Natural killer cell treated with Interleukin-12 subunit alpha and Interleukin-12 subunit beta and Interleukin-15 and Interleukin-18, amount 100 ng/mL, for 72 hours (primary cell): Measurements from ENCODE around the gene VAV2. TPM values are rescaled to one million over a fixed set of nuclear protein-coding genes. Genes with fewer than 3 reads are reported as not detected.
"Not testable (repeated sequence)": the region's sequence is repeated elsewhere in the genome, so short reads cannot be mapped to it uniquely, and the experiment has no call there.

ENCODE experiments used
- ATAC-seq, 2 donors: fragments of 150-1000 bp; cut with Tn5 transposase in 1 of 2; sonication (Bioruptor Pico), chemical (Tn5 transposase) in 1 of 2; 2 replicates each; pipeline ENCODE4 v1.10.0; 2021
- DNase-seq: peaks from one replicate; pipeline ENCODE4 v3.0.0; 2022; ENCODE audit warnings: low spot score
- H3K27ac Mint-ChIP-seq, 2 donors: 1 replicate in 1 of 2; 2 replicates in 1 of 2; pipeline ENCODE4 v1.8.0; 2022; ENCODE audit warnings: mixed read lengths in 2 of 2, mild to moderate bottlenecking in 1 of 2, moderate library complexity in 1 of 2
- H3K27me3 Mint-ChIP-seq, 2 donors: 1 replicate in 1 of 2; 2 replicates in 1 of 2; pipeline ENCODE4 v1.8.0; 2022; ENCODE audit warnings: mixed read lengths in 2 of 2
- H3K36me3 Mint-ChIP-seq: one replicate; pipeline ENCODE4 v1.8.0; 2022; ENCODE audit warnings: mixed read lengths
- H3K4me1 Mint-ChIP-seq, 2 donors: 1 replicate in 1 of 2; 2 replicates in 1 of 2; pipeline ENCODE4 v1.8.0; 2022; ENCODE audit warnings: low read depth in 2 of 2, mixed read lengths in 2 of 2, mild to moderate bottlenecking in 1 of 2
- H3K4me3 Mint-ChIP-seq: one replicate; pipeline ENCODE4 v1.8.0; 2022; ENCODE audit warnings: mixed read lengths
- H3K9me3 Mint-ChIP-seq: 2 replicates; pipeline ENCODE4 v1.8.0; 2022; ENCODE audit warnings: mixed read lengths
- total RNA-seq, 2 donors: library from RNA; stranded (reverse); gene quantifications; one replicate each; pipeline ENCODE4 v1.2.3, GENCODE V29; 2022

VAV2 gene
- total RNA-seq, 2 donors from 2014 or later, result 1.9 to 6.7 TPM

DNA sequence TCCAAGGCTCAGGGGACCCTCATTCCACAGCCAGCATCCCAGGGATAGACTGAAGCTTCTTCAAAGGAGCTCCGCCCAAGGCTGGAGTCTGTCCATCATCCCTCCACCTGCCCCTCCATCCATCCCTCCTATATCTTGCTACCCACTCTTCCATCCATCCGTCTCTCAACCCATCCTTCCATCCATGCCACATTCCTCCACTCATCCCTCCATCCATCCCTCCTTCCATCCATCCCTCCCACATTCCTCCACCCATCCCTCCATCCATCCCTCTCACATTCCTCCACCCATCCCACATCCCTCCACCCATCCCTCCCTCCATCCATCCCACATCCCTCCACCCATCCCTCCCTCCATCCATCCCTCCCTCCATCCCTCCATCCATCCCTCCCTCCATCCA lies 5.5 kb upstream of the VAV2 start:
- no peak overlapping the region for H3K4me3 Mint-ChIP-seq
- no peaks in the 10 kb centered on the region for H3K4me1 Mint-ChIP-seq

DNA sequence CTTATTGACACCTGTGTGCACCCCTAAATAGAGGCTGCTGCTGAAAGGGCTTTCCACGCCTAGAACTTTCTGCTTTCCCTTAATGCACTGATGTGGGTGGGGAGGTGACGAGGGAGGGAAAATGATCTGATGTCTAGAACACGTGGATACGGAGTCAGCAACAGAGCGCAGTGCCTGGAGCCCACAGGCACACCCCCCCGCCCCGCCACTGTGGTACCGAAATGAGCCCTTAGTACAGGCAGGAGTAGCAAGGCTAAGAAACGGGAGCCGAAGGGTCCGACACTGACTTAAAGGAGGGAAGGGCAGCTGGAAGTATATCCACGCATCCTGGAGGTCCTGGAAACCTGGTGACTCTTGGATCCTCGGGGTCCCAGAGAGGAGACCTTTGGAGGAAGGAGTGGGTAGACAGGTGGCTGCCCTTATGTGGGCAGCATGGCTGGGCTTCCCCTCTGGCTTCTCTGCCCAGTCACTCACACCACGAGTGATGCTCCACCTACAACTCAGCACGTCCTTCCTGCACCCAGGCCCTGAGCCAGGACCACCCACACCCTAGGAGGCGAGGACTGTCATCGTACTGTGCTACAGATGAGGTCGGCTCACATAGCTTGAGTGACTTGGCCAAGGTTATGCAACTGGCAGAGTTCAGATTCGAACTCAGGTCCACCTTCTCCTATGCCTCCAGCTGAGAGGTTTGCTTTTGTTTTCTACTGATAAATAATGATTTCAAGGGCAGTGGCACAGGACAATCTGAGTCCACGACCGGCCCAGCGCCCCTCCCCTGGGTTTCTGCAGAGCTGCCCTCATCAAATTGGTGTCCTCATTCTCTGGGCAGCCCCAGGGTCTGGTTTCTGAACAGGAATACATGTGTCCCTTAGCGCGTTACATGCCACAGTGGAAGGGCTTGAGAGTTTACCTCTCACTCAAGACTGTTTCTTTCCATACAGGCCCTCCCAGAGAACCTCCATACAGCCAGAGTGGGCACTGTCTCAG lies 4.7 kb upstream of the VAV2 start:
- Mint-ChIP-seq H3K4me1 (no peaks in the 10 kb centered on the region), H3K27me3 (no peaks in the 10 kb centered on the region), H3K27ac (no peak overlapping the region), H3K4me3 (no peak overlapping the region), H3K36me3 (no peaks in the 10 kb centered on the region), H3K9me3 (no peaks in the 10 kb centered on the region)
- DNase-seq, result peak; percentile 58
- ATAC-seq, result no peak

More for the DNA sequence above, 5.5 kb upstream of the VAV2 start:
- no peaks in the 10 kb centered on the region for H3K9me3 Mint-ChIP-seq
- DNase-seq (peak; percentile 1), ATAC-seq (no peak)
- peaks cover 0 to 4% of the 10 kb centered on the region in 2 donors for H3K27me3 Mint-ChIP-seq
- no peak overlapping the region for H3K27ac Mint-ChIP-seq
- H3K36me3 Mint-ChIP-seq, result no peaks in the 10 kb centered on the region

DNA sequence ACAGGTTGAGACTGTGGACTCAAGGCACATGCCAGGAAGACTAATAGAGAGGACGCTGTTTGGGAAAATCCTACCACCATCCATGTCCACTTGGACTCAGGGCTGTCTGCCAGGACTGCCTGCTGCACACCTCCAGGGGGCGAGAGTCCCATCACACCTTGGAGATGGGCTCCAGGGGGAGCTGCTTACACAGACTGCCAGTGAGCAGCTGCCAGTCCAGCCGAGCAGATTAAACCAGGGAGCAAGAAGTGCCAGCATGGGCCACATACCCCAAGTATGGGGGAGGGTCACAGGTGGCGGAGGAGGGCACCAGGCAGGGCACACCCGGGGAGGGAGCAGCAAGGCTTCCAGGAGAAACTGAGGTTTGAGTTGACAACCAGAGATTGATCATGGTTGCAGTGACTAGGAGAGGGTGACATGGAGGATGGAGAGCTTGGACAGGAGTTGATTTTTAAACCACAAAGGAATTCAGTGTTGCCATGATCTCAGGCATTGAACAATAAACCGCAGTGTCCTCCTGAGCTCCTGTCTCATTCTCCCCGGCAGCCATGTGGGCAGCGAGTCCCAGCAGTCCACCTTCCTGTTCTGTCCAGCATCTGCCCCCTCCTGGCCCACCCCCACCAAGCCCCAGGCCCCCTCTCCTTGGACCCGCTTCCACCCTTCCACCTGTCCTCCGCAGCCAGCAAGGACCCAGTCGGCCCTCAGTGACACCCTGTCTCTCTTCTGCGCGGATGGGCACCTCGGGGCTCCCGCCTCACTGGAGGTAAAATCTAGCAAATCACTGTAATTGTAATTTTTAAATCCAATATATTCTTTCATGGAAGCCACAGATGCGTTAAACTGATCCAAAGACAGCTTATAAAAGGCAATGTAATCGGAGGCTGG lies 3.1 kb upstream of the VAV2 start:
- no peaks in the 10 kb centered on the region for H3K27me3 Mint-ChIP-seq
- ATAC-seq (no peak), DNase-seq (peak; percentile 50)
- H3K9me3 Mint-ChIP-seq, result no peaks in the 10 kb centered on the region
- H3K4me1 Mint-ChIP-seq, result no peaks in the 10 kb centered on the region
- H3K4me3 Mint-ChIP-seq, result no peak overlapping the region
- H3K27ac Mint-ChIP-seq, result no peak overlapping the region
- H3K36me3 Mint-ChIP-seq, result no peaks in the 10 kb centered on the region

DNA sequence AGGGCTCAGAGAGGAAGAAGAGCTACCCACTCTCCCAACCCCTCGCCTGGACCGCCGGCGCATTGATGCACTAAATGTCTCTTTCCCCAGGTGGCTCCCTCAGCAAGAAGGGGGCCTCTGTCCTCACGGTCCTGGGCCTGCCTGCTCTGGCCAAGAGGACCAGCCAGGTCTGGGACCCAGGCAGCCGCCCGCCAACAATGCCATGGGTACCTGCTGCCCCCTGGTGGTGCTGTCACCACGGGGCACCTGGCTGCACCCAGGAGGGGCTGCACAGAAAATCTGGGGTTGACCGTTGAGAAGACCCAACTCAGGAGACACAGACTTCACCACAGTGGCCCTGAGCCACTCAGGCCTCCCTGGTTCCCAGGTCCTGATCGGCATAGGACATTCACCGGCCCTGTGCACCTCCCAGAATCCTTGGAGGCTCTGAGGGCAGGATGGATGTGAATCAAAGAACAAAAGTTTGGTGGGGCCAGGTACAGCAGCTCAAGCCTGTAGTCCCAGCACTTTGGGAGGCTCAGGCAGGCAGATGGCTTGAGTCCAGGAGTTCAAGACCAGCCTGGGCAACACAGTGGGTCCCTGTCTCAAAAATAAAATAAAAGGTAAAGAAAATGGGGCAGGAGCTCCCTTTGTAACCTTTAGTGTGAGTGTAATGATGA lies 2.4 kb upstream of the VAV2 start:
- H3K9me3 Mint-ChIP-seq, result no peaks in the 10 kb centered on the region
- peak; percentile 56 to 67 for ATAC-seq
- H3K27ac Mint-ChIP-seq, result no peak overlapping the region
- H3K36me3 Mint-ChIP-seq, result no peaks in the 10 kb centered on the region
- H3K4me3 Mint-ChIP-seq, result peak overlapping the region; percentile 34
- no peaks in the 10 kb centered on the region for H3K27me3 Mint-ChIP-seq
- no peaks in the 10 kb centered on the region for H3K4me1 Mint-ChIP-seq
- DNase-seq, result peak; percentile 80

DNA sequence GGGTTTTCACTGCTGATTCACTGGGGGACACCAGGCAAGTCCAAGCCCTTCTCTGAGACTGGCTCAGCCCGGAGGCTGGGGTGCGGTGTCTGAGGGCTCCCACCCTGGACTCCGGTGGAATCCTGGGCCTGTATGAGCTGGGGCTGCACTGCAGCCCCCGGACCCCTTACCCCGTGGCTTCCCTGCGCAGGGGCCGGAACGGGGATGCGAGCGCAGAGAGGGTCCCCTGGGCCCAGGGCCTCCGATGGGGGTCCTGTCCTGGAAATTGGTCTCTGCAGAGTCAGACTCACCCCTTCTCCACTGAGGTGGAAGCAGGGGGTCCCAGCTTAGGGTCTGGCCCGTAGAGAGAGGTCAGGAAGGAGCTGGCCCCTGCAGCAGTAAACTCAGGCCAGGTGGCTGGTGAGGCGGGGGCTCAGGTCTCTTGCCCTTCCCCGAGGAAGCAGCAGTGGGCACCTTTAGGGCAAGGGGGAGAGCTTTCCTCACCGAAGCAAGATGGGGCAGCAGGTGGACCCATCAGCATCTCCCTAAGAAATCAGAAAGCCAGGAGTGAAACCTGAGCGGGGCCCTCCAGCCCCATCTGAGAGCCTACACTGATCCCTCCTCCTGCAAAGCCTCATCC lies 1.6 kb upstream of the VAV2 start:
- no peak overlapping the region for H3K27ac Mint-ChIP-seq
- ATAC-seq (no peak), DNase-seq (peak; percentile 50)
- no peaks in the 10 kb centered on the region for H3K27me3 Mint-ChIP-seq
- H3K4me3 Mint-ChIP-seq, result peak overlapping the region; percentile 17
- no peaks in the 10 kb centered on the region for H3K4me1 Mint-ChIP-seq
- H3K36me3 Mint-ChIP-seq, result no peaks in the 10 kb centered on the region
- H3K9me3 Mint-ChIP-seq, result no peaks in the 10 kb centered on the region

DNA sequence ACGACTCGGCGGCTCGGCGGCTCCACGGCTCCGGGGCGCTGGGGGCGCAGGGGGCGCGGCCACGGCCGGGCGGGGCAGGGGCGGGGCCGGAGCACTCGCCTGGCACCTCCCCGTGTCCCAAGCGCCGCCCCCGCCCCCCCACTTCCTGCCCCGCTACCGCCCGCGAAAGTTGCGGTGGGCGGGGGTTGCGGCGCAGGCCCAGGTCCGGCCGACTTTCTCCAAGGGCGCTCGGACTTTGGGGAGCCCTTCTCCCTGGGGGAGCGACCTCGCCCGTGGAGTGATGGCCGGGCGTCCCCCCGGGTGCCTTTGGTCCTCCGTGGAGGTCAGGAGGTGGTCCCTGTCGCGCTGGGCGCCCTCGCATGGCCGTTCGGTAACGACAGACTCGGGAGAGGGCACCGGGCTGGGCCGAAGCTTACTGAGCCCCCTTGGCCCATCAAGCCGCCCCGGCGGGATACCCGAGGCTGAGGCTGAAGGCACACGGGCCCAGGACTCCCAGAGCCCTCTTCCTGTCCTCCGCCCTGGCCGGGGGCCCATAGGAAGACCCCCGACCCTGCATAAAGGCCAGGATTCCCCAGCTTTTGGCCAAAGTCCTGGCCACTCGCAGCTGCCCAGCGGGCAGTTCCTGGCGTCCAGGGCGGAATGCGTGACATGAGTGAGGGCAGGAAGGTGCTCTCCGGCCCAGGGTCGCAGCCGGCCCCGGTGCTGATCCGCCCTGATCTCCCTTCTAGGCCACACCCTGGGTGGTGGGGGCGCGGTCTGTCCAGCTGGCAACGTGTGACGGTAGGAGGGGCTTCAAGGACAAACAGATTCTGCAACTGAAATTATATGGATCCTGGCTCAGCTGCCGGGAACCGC lies 883 bp upstream of the VAV2 start:
- peak overlapping the region; percentile 54 for H3K4me3 Mint-ChIP-seq
- no peaks in the 10 kb centered on the region for H3K27me3 Mint-ChIP-seq
- no peaks in the 10 kb centered on the region for H3K9me3 Mint-ChIP-seq
- H3K4me1 Mint-ChIP-seq, result no peaks in the 10 kb centered on the region
- no peak overlapping the region for H3K27ac Mint-ChIP-seq
- DNase-seq (peak; percentile 71), ATAC-seq (peak; percentile 87 to 92)
- no peaks in the 10 kb centered on the region for H3K36me3 Mint-ChIP-seq

DNA sequence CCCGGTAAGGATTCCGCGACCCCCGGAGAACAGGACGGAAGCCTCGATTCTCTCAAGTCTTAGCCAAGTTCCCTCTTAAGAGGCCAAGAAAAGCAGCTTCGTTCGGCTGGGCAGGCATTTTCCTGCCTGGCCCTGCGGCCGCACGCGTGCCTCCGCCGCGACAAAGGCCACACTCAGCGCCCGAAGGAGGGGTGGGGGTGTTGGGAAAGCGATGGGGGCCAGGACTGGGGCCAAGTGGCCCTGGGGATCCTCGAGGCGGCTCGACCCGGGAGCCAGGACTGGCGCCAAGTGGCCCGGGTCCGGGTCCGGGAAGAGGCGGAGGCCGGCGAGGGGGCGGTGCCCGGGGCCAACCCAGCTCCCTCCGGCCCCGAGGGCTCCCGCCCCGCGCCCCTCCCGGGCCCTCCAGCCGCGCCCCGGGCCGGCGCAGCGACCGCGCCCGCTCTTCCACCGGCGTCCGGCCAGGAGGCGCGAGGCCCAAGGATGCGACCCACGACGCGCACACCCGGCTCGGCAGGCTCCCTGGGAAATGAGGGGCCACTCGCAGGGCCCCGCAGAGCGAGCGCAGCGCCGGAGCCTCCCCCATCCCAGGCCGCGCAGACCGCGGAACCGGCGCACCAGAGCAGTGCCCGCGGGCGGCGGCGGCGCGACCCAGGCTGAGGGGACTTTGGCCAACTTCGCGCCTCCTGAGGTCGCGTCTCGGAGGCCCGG lies 756 bp downstream of the VAV2 start:
- no peaks in the 10 kb centered on the region for H3K36me3 Mint-ChIP-seq
- no peaks in the 10 kb centered on the region for H3K27me3 Mint-ChIP-seq
- H3K9me3 Mint-ChIP-seq, result no peaks in the 10 kb centered on the region
- no peak overlapping the region for H3K27ac Mint-ChIP-seq
- peak; percentile 57 for DNase-seq
- no peaks in the 10 kb centered on the region for H3K4me1 Mint-ChIP-seq
- H3K4me3 Mint-ChIP-seq, result peak overlapping the region; percentile 22
- no peak for ATAC-seq

DNA sequence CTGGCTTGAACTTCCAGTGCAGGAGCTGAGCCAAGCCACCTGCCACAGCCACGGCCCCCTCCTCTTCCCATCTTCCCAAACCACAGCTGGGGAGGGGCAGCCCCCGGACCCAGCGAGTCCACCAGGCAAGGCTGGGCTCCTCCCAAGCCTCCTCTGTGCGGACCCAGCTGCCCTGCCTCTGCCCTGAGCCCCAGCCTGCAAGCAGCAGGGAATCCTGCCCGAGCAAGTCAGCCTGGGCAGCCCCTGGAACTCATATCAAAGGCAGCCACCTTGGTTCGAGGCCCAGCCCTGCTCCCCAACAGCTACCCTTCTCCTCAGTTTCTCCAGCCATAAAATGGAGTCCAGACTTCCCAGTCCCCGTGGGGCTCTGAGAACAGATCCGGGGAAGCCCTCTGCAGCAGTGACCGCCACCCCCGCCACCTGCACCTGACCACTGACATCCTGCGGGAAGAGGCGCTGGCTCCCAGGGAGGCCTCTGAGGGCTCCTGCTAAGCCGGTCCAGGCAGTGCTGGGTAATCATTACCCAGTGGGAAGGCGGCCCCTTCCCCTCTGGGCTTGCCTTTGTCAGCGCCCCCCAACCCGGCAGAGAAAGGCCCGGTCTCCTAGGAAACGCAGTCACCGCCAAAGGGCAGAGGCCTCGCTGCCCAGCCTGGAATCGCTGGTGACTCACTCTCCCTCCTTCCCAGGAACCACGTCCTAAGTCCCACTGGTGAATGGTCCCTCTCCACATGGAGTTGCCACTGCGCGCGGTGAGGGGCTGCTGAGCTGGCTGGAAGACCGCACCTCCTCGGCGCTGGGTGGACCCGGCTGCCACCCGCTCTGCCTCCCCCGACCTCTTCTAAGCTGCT lies 1.5 kb downstream of the VAV2 start:
- Mint-ChIP-seq H3K27ac (no peak overlapping the region), H3K9me3 (no peaks in the 10 kb centered on the region), H3K4me3 (peak overlapping the region; percentile 22), H3K4me1 (no peaks in the 10 kb centered on the region), H3K36me3 (no peaks in the 10 kb centered on the region), H3K27me3 (no peaks in the 10 kb centered on the region)
- no peak for ATAC-seq
- DNase-seq, result peak; percentile 48

DNA sequence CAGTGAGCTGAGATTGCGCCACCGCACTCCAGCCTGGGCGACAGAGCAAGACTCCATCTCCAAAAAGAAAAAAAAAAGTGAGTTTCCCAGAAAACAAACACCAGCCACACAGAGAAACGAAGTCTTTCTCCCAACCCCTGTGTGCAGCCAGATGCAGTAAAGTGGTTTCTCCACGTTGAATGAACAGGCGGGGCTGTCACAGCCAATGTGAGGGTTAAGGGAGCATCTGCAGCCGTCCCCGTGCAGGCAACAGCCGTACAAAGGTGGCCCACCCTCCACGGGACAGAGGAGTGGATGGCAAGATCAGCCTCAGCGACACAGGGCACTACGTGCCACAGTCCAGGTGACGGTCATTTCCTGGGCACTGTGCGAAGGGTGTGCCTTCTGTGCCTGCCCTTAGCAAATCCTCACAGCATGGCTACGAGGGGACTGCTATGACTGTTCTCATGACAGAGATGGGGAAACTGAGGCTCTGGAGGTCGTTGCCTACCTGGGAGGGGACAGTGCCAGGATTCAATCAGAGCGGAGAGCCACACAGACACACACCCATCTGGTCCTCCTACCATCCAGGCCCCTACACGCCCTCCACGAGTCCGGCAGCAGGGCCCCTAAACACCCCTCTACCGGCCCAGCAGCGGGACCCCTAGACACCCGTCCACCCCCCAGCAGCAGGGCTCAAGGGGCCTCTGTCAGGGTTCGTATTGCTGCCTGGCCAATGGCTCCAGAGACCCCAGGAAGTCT lies 2.3 kb downstream of the VAV2 start:
- H3K27ac Mint-ChIP-seq, result no peak overlapping the region
- no peaks in the 10 kb centered on the region for H3K27me3 Mint-ChIP-seq
- ATAC-seq (no peak), DNase-seq (peak; percentile 39)
- peak overlapping the region; percentile 22 for H3K4me3 Mint-ChIP-seq
- H3K9me3 Mint-ChIP-seq, result no peaks in the 10 kb centered on the region
- no peaks in the 10 kb centered on the region for H3K4me1 Mint-ChIP-seq
- no peaks in the 10 kb centered on the region for H3K36me3 Mint-ChIP-seq

DNA sequence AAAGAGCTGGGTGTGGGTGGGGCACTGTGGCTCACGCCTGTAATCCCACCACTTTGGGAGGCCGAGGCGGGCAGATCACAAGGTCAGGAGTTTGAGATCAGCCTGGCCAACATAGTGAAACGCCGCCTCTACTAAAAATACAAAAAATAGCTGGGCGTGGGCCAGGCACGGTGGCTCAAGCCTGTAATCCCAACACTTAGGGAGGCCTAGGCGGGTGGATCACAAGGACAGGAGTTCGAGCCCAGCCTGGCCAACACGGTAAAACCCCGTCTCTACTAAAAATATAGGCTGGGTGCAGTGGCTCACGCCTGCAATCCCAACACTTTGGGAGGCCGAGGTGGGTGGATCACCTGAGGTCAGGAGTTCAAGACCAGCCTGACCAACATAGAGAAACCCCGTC lies 3.4 kb downstream of the VAV2 start:
- not testable (repeated sequence) for H3K4me1 Mint-ChIP-seq, H3K4me3 Mint-ChIP-seq, DNase-seq, H3K9me3 Mint-ChIP-seq, ATAC-seq, H3K36me3 Mint-ChIP-seq, H3K27me3 Mint-ChIP-seq, H3K27ac Mint-ChIP-seq
